Natural killer cell (primary cell): Measurements from ENCODE around the gene PTS. TPM values are rescaled to one million over a fixed set of nuclear protein-coding genes. Genes with fewer than 3 reads are reported as not detected.

ENCODE experiments used
- ATAC-seq, 3 donors: fragments of 150-1000 bp in 2 of 3; fragments of 200-7000 bp in 1 of 3; cut with Tn5 transposase; 1 replicate in 1 of 3; 2 replicates in 2 of 3; pipeline ENCODE4 v1.10.0; 2021; ENCODE audit warnings: mild to moderate bottlenecking in 2 of 3, moderate library complexity in 2 of 3
- DNase-seq, 2 donors: peaks; one replicate each; pipeline versions ENCODE4 v3.0.0 to v3.0.0-alpha.2; 2013 to 2021; ENCODE audit warnings: mixed read lengths in 1 of 2
- H3K27ac ChIP-seq: one replicate; pipeline ENCODE4 v1.5.1; 2013; ENCODE audit warnings: mild to moderate bottlenecking, low read length
- H3K27me3 ChIP-seq: one replicate; pipeline ENCODE4 v1.6.1; 2013; ENCODE audit warnings: low read length; ENCODE audit not compliant: control insufficient read depth, insufficient read depth
- H3K36me3 ChIP-seq: one replicate; pipeline ENCODE4 v1.6.1; 2013; ENCODE audit warnings: low read length; ENCODE audit not compliant: control insufficient read depth, insufficient read depth
- H3K4me1 ChIP-seq: one replicate; pipeline ENCODE4 v1.6.1; 2013; ENCODE audit warnings: low read length; ENCODE audit not compliant: control insufficient read depth, insufficient read depth
- H3K4me3 ChIP-seq: one replicate; pipeline ENCODE4 v1.5.1; 2013; ENCODE audit warnings: low read length
- H3K9me3 ChIP-seq: one replicate; pipeline ENCODE4 v1.6.1; 2013; ENCODE audit warnings: low read length; ENCODE audit not compliant: control insufficient read depth, insufficient read depth
- H3K27ac Mint-ChIP-seq, 2 donors: one replicate each; pipeline ENCODE4 v1.8.0; 2022; ENCODE audit warnings: mild to moderate bottlenecking in 2 of 2, mixed read lengths in 2 of 2, moderate library complexity in 1 of 2
- H3K27me3 Mint-ChIP-seq, 2 donors: one replicate each; pipeline ENCODE4 v1.8.0; 2022; ENCODE audit warnings: low read depth in 2 of 2, mixed read lengths in 2 of 2
- H3K36me3 Mint-ChIP-seq: one replicate; pipeline ENCODE4 v1.8.0; 2022; ENCODE audit warnings: mixed read lengths
- H3K4me1 Mint-ChIP-seq, 2 donors: one replicate each; pipeline ENCODE4 v1.8.0; 2022; ENCODE audit warnings: mixed read lengths in 2 of 2
- H3K4me3 Mint-ChIP-seq: one replicate; pipeline ENCODE4 v1.8.0; 2022; ENCODE audit warnings: mild to moderate bottlenecking, moderate library complexity, mixed read lengths
- H3K9me3 Mint-ChIP-seq, 2 donors: one replicate each; pipeline ENCODE4 v1.8.0; 2022; ENCODE audit warnings: mixed read lengths in 2 of 2
- WGBS: methylation state at CpG from one replicate; pipeline ENCODE4 v1.1.7; 2013; ENCODE audit warnings: missing lambda C conversion rate; ENCODE audit not compliant: insufficient coverage; 5-methylcytosine and 5-hydroxymethylcytosine counted together
- intact Hi-C: fragments of 100-400 bp; cut with micrococcal nuclease; formaldehyde crosslinking; loops from one replicate; pipeline ENCODE4 v1.14.2; 2022
- total RNA-seq, 4 donors: library from RNA; stranded (reverse); fragments of 120-200 nt in 1 of 4; gene quantifications; one replicate each; pipeline versions ENCODE4 v1.2.3 to v1.2.4, GENCODE V29; 2013 to 2022
- TF ChIP-seq, protein P1 (sequence below): fragments of 200-600 bp; IDR thresholded peaks from one replicate; pipeline ENCODE4 v1.8.0; 2022; ENCODE audit warnings: antibody characterized with exemption

PTS gene
- total RNA-seq, 3 donors from 2014 or later (not counting 1 experiment from before 2014, with no cell fraction given), result 86.7 to 106 (median 97.4) TPM

GRCh38 chr11:112253605-112254242, 27.5 kb downstream of the PTS start:
- ATAC-seq (no peak), DNase-seq (no peak)
- TF ChIP-seq, protein P1, sequence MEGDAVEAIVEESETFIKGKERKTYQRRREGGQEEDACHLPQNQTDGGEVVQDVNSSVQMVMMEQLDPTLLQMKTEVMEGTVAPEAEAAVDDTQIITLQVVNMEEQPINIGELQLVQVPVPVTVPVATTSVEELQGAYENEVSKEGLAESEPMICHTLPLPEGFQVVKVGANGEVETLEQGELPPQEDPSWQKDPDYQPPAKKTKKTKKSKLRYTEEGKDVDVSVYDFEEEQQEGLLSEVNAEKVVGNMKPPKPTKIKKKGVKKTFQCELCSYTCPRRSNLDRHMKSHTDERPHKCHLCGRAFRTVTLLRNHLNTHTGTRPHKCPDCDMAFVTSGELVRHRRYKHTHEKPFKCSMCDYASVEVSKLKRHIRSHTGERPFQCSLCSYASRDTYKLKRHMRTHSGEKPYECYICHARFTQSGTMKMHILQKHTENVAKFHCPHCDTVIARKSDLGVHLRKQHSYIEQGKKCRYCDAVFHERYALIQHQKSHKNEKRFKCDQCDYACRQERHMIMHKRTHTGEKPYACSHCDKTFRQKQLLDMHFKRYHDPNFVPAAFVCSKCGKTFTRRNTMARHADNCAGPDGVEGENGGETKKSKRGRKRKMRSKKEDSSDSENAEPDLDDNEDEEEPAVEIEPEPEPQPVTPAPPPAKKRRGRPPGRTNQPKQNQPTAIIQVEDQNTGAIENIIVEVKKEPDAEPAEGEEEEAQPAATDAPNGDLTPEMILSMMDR, result no peak
- Histone ChIP-seq H3K36me3 (no peaks in the 10 kb centered on the region), H3K4me1 (no peaks in the 10 kb centered on the region), H3K27me3 (no peaks in the 10 kb centered on the region), H3K4me3 (no peak overlapping the region), H3K27ac (no peak overlapping the region), H3K9me3 (no peaks in the 10 kb centered on the region)
- Mint-ChIP-seq H3K36me3 (no peaks in the 10 kb centered on the region), H3K9me3 (no peaks in the 10 kb centered on the region), H3K27ac (no peak overlapping the region), H3K4me3 (no peak overlapping the region), H3K27me3 (no peaks in the 10 kb centered on the region), H3K4me1 (no peaks in the 10 kb centered on the region)
- intact Hi-C loops, result no loop called here
- 100% methylated on average over 3 of the region's 3 CpGs for WGBS

DNA sequence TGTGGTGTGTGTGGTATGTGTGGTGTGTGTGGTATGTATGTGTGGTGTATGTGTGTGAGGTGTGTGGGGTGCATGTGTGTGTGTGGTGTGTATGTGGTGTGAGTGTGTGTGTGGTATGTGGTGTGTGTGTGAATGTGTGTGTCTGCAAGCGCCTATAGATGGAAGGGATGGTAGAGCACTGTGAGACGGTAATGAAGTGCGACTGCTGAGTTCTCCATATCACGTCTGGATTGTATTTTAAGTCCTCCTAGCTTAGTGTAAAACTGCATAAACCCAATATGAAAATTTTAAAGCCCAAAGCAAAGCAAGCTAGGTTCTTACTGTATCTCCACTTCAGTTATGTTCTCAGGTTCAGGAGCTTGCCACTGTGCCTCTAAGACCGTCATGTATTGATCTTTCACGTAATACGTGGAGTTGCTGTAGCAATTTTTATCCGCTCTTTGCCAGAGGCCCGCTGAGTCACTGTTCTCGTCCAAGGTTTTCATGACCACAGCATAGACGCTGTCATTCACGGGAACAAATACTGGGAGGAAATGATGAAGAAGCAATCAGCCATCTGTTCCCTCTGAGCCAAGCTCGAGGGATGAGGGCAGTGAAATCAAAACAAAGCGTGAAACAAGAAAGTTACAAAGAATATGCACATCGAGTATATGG, 29.0 kb downstream of the PTS start:
- Histone ChIP-seq H3K27ac (no peak overlapping the region), H3K4me1 (no peaks in the 10 kb centered on the region), H3K4me3 (no peak overlapping the region), H3K36me3 (no peaks in the 10 kb centered on the region), H3K27me3 (no peaks in the 10 kb centered on the region), H3K9me3 (no peaks in the 10 kb centered on the region)
- no peaks in the 10 kb centered on the region for H3K36me3 Mint-ChIP-seq
- TF ChIP-seq, protein P1, result no peak
- H3K27ac Mint-ChIP-seq, result no peak overlapping the region
- ATAC-seq (peak in 1 of 3 donors; percentile 17), DNase-seq (no peak)
- intact Hi-C loops, result no loop called here
- WGBS, result 43% methylated on average over 15 of the region's 15 CpGs
- no peaks in the 10 kb centered on the region for H3K9me3 Mint-ChIP-seq
- no peak overlapping the region for H3K4me3 Mint-ChIP-seq
- H3K27me3 Mint-ChIP-seq, result no peaks in the 10 kb centered on the region
- H3K4me1 Mint-ChIP-seq, result no peaks in the 10 kb centered on the region

DNA sequence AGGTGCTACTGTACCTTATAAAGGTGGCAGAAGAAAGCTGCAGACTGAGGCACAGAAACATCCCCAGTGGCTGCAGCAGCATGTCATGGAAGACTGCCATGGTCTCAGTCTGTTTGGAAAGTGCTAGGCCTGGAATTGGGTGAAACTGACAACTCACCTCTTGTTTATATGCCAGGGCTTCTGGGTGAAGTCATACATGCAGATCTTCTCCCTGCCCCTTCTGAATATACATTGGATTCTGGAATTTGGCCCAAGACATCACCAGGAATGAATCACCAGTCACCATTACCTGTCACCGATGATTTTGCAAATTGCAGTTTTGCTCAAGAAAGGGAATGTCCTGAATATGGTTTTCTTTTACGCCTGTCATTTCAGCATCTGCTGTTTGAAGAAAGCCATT, 34.3 kb downstream of the PTS start, which contains the start of gene PLET1:
Gene PLET1 (minus strand): TSS at position 371 of the 400 bp plus-strand sequence. CDS start 271 bp downstream, at position 100.
- Mint-ChIP-seq H3K4me1 (no peaks in the 10 kb centered on the region), H3K36me3 (no peaks in the 10 kb centered on the region), H3K9me3 (no peaks in the 10 kb centered on the region), H3K27me3 (no peaks in the 10 kb centered on the region), H3K27ac (no peak within 1 kb of the TSS), H3K4me3 (no peak within 1 kb of the TSS)
- Histone ChIP-seq H3K27me3 (no peaks in the 10 kb centered on the region), H3K4me3 (no peak within 1 kb of the TSS), H3K4me1 (no peaks in the 10 kb centered on the region), H3K9me3 (no peaks in the 10 kb centered on the region), H3K36me3 (no peaks in the 10 kb centered on the region), H3K27ac (no peak within 1 kb of the TSS)
- DNase-seq (no peak), ATAC-seq (no peak)
- 100% methylated on average over 2 of the region's 2 CpGs for WGBS
- intact Hi-C loops, result no loop called here
- TF ChIP-seq, protein P1, result no peak
